Measurements from ENCODE around the gene ANKRD49.

ANKRD49 gene

GRCh38 chr11:94543695-94544645 is 50.2 kb downstream of the ANKRD49 start, which contains the start of gene FUT4:
FUT4 (plus strand) TSS chr11:94543921; CDS start chr11:94544134, 213 bp downstream.
- FAIRE-seq = peak; percentile 40

GRCh38 chr11:94544646-94545263 is 51.0 kb downstream of the ANKRD49 start:
- FAIRE-seq (no peak), DNase-seq (ENCODE audit: low spot score) (no peak)

More at GRCh38 chr11:94543695-94544645, 50.2 kb downstream of the ANKRD49 start, which contains the start of gene FUT4:
- DNase-seq (ENCODE audit: low spot score) = peak; percentile 90

GRCh38 chr11:94545264-94546161 is 51.7 kb downstream of the ANKRD49 start:
- DNase-seq (ENCODE audit: low spot score) = no peak
- no peak for FAIRE-seq

GRCh38 chr11:94546162-94546470 is 52.3 kb downstream of the ANKRD49 start:
- FAIRE-seq (no peak), DNase-seq (ENCODE audit: low spot score) (no peak)

DNA sequence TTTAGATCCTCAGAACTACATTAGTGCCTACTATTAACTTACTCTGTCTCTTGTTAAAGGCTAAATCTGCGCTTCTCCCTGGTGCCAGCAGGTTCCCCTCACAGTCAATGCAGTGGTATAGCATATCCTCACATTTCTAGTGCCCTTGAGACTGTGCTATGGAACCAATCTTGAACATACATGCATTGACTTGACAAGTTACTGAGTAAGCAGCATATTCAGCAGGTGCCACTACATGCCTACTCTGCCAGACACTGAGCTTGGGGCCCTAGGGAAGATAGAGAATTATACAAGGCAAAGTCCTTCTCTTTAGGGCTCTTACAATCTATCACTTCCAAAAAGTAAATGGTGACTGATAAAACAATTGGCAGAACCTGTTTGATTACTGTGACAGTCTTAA is 53.1 kb downstream of the ANKRD49 start:
- FAIRE-seq (no peak), DNase-seq (ENCODE audit: low spot score) (no peak)

DNA sequence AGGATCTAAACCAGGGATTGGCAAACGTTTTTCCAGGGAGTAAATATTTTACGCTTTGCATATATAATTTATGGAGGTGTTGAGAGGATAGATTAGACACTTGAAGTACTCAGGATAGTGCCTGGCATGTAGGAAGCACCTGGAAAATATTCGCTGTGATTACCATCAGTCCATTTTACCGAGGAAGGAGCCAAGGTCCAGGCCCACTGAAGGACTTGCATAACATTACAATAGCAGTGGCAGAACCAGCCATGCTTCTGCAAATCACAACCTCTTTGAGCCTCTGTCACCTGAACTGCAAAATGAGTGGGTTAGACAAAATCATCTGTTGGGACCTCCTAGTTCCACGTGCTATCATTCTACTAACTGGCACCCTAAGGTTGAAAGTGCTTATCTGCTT is 55.4 kb downstream of the ANKRD49 start:
- DNase-seq (ENCODE audit: low spot score) (no peak), FAIRE-seq (no peak)

Data from urothelium cell line (cell line).